Naive thymus-derived CD4-positive, alpha-beta T cell (primary cell): ENCODE results near the gene ZFYVE28. TPM values are rescaled to one million over a fixed set of nuclear protein-coding genes. Genes with fewer than 3 reads are reported as not detected.

ENCODE experiments used
- ATAC-seq: fragments of 150-1000 bp; cut with Tn5 transposase; 2 replicates; pipeline ENCODE4 v1.10.0; 2021; ENCODE audit warnings: mild to moderate bottlenecking, moderate library complexity
- CTCF ChIA-PET: fragments of 350-600 bp; sonication (Branson Sonifier 250); formaldehyde crosslinking; loops from one replicate; lab custom pipeline; 2021; ENCODE audit warnings: antibody characterized with exemption; lab: Charles Lee
- POLR2A ChIA-PET: fragments of 350-600 bp; sonication (Branson Sonifier 250); formaldehyde crosslinking; loops from one replicate; lab custom pipeline; 2021; ENCODE audit warnings: antibody characterized with exemption, inconsistent platforms; lab: Charles Lee
- DNase-seq, 9 donors: peaks; one replicate each; pipeline versions ENCODE4 v3.0.0 to v3.0.0-alpha.2; 2020 to 2022; ENCODE audit warnings: mixed read lengths in 1 of 9
- H3K27ac ChIP-seq: one replicate; pipeline ENCODE4 v1.7.0; 2013; ENCODE audit warnings: mild to moderate bottlenecking, low read depth, low read length, moderate library complexity
- H3K27me3 ChIP-seq, 2 donors: one replicate each; pipeline ENCODE4 v1.7.0; 2013; ENCODE audit warnings: low read length in 2 of 2, mild to moderate bottlenecking in 2 of 2, moderate library complexity in 2 of 2; ENCODE audit not compliant: control insufficient read depth in 2 of 2, insufficient read depth in 2 of 2
- H3K36me3 ChIP-seq, 3 experiments: 1 replicate in 2 of 3; 2 replicates in 1 of 3; pipeline ENCODE4 v1.7.0; 2013; ENCODE audit warnings: low read length in 3 of 3, mild to moderate bottlenecking in 3 of 3, moderate library complexity in 1 of 3; ENCODE audit not compliant: insufficient read depth in 3 of 3, control insufficient read depth in 2 of 3
- H3K4me1 ChIP-seq, 2 donors: one replicate each; pipeline ENCODE4 v1.7.0; 2013; ENCODE audit warnings: low read length in 2 of 2, mild to moderate bottlenecking in 2 of 2, moderate library complexity in 1 of 2; ENCODE audit not compliant: control insufficient read depth in 2 of 2, insufficient read depth in 2 of 2
- H3K4me3 ChIP-seq: 2 replicates; pipeline ENCODE4 v1.7.0; 2013; ENCODE audit warnings: mild to moderate bottlenecking, low read length
- H3K9me3 ChIP-seq, 3 experiments: 1 replicate in 2 of 3; 2 replicates in 1 of 3; pipeline ENCODE4 v1.7.0; 2013; ENCODE audit warnings: low read length in 3 of 3; ENCODE audit not compliant: control insufficient read depth in 2 of 3
- H3K27ac Mint-ChIP-seq, 9 donors: one replicate each; pipeline ENCODE4 v1.8.0; 2020 to 2022; ENCODE audit warnings: mixed read lengths in 9 of 9, mild to moderate bottlenecking in 8 of 9, moderate library complexity in 5 of 9, inconsistent platforms in 2 of 9
- H3K27me3 Mint-ChIP-seq, 5 donors: one replicate each; pipeline ENCODE4 v1.8.0; 2021 to 2022; ENCODE audit warnings: mixed read lengths in 5 of 5, mild to moderate bottlenecking in 1 of 5
- H3K36me3 Mint-ChIP-seq, 5 donors: one replicate each; pipeline ENCODE4 v1.8.0; 2020 to 2022; ENCODE audit warnings: mixed read lengths in 5 of 5, mild to moderate bottlenecking in 3 of 5, inconsistent platforms in 1 of 5
- H3K4me1 Mint-ChIP-seq, 7 donors: one replicate each; pipeline ENCODE4 v1.8.0; 2020 to 2022; ENCODE audit warnings: mixed read lengths in 7 of 7, mild to moderate bottlenecking in 3 of 7, inconsistent platforms in 1 of 7
- H3K4me3 Mint-ChIP-seq, 10 donors: one replicate each; pipeline ENCODE4 v1.8.0; 2020 to 2022; ENCODE audit warnings: mild to moderate bottlenecking in 10 of 10, mixed read lengths in 10 of 10, moderate library complexity in 6 of 10, inconsistent platforms in 2 of 10
- H3K9me3 Mint-ChIP-seq, 11 donors: one replicate each; pipeline ENCODE4 v1.8.0; 2020 to 2022; ENCODE audit warnings: mixed read lengths in 11 of 11, mild to moderate bottlenecking in 4 of 11, inconsistent platforms in 1 of 11, moderate library complexity in 1 of 11
- intact Hi-C, 2 donors: fragments of 100-400 bp; cut with micrococcal nuclease; formaldehyde crosslinking; loops; one replicate each; pipeline ENCODE4 v1.15.1; 2023
- polyA plus RNA-seq, 2 donors: library from polyadenylated mRNA; unstranded; fragments of 300-500 nt; fragmentation: Illumina TruSeq; gene quantifications; one replicate each; pipeline ENCODE4 v1.2.3, GENCODE V29; 2021
- total RNA-seq, 6 experiments: library from RNA in 5 of 6; stranded (reverse) in 5 of 6; gene quantifications; 1 replicate in 5 of 6; 2 replicates in 1 of 6; pipeline ENCODE4 v1.2.3 and lab custom pipeline; 2021 to 2026

ZFYVE28 gene
- total and polyA plus RNA-seq, 7 experiments from 2014 or later, result 6.1 to 26.5 (median 15.9) TPM

DNA sequence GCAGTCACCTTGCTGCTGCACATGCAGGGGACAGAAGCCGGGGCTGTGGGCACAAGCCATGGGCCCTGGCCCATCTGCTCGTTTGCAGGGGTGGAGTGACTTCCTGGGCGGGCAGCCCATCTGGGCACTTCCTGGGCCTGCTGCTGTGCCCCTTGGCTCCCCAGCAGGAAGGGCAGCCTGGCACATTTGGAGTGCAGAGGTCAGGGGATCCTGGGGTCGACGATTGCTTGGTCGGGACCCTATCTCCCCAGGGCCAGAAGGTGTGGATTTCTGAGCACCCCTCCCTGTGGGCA lies 145.7 kb downstream of the ZFYVE28 start:
- no peaks in the 10 kb centered on the region for H3K4me1 ChIP-seq
- no peak for DNase-seq
- ChIA-PET CTCF (no interaction called here), POLR2A (interaction anchor here (1.1 kb wide), 1 partner anchor 10 kb away, joined by 3 read pairs; no protein-coding TSS in a partner anchor)
- Mint-ChIP-seq H3K36me3 (peaks cover 0 to 8% (median 3%) of the 10 kb centered on the region in 5 donors), H3K4me3 (no peak overlapping the region), H3K27me3 (no peaks in the 10 kb centered on the region), H3K4me1 (peaks cover 0 to 4% (median 0%) of the 10 kb centered on the region in 7 donors), H3K27ac (no peak overlapping the region), H3K9me3 (peaks cover 0 to 1% (median 0%) of the 10 kb centered on the region in 11 donors)
- ATAC-seq, result no peak
- no peaks in the 10 kb centered on the region for H3K27me3 ChIP-seq
- H3K4me3 ChIP-seq, result no peak overlapping the region
- no peaks in the 10 kb centered on the region for H3K9me3 ChIP-seq
- intact Hi-C loops, result no loop called here
- no peak overlapping the region for H3K27ac ChIP-seq
- no peaks in the 10 kb centered on the region for H3K36me3 ChIP-seq

DNA sequence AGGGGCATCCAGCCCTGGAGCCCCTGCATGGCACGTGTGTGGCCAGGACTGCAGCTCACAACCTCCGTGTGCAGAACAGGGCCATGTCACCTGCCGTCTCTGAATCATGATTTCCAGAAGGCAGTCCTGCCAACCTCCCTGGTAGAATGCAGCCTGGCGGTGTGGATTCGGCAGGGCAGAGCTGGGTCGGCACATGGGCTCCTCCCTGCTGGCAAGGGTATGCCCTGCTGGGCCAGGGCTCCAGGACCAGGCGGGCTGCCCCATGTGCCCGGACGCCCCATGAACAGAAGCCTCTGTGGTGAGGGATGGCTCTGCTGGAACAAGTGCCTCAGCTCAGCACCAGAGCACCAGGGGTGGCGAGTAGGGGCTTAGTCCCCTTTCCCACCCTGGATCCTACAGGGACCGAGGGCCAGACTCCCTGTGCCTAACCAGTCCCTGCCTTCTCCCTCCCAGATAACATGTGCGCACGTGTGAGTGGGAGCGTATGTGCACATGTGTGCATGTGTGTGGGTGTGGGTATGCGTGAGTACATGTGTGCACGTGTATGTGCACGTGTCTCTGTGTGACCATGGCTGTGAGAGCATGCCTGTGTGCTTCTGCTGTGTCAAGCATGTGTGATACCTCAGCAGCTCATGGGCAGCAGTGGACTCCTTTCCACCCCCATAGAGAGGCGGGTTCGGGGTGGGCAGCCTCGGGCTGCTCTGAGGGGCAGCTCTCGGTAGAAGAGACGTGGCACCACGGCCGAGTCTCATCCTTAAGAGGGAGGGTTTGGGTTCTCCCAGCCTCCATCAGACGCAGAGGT lies 146.2 kb downstream of the ZFYVE28 start:
- no peak overlapping the region for H3K4me3 ChIP-seq
- Mint-ChIP-seq H3K36me3 (peaks cover 0 to 8% (median 3%) of the 10 kb centered on the region in 5 donors), H3K4me1 (peaks cover 0 to 4% (median 0%) of the 10 kb centered on the region in 7 donors), H3K27me3 (no peaks in the 10 kb centered on the region), H3K9me3 (peaks cover 0 to 1% (median 0%) of the 10 kb centered on the region in 11 donors), H3K4me3 (no peak overlapping the region), H3K27ac (peak overlapping the region in 1 of 9 donors; percentile 70)
- intact Hi-C loops, result no loop called here
- ChIA-PET CTCF (no interaction called here), POLR2A (interaction anchor here (1.1 to 1.9 kb wide), 2 partner anchors 9 to 10 kb away, joined by 3 to 4 read pairs; partner anchors contain the start of gene MXD4)
- no peak overlapping the region for H3K27ac ChIP-seq
- H3K4me1 ChIP-seq, result no peaks in the 10 kb centered on the region
- no peaks in the 10 kb centered on the region for H3K36me3 ChIP-seq
- H3K27me3 ChIP-seq, result no peaks in the 10 kb centered on the region
- H3K9me3 ChIP-seq, result no peaks in the 10 kb centered on the region
- ATAC-seq (no peak), DNase-seq (no peak)

DNA sequence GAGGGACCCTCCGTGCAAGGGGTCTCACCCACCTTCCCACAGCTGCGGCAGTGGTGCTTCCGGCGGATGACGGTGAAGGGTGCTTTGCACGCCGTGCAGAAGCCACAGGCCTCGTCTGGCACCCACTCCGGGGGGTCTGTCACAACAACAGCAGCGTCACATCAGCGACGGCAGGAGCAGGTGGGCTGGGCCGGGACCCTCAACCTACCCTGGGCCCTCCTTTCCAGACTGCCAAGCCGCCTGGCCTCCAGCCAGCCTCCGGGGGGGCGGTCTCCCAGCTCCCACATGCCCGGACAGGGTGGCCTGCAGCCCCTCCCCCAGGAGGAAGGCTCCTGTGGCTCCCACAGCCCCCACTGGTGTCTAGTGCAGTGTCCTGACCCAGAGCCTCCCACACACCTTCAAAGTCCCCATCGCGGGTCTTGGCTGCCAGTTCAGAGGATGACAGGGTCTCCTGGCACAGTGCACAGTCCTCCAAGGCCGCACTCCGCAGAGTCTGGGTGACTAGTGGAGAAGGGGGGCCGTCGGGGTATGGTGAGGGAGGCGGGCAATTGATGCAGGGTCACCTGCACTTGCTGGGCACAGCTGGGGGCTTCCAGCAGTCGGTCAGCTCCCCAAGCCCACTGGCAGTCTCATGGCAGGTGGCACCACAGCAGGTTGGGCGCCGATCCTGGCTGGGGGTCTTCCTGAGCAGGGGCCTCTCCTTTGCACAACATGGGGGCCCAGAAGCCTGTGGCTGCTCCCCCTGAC lies 147.0 kb downstream of the ZFYVE28 start:
- POLR2A ChIA-PET, result interaction anchor here (1.9 kb wide), 1 partner anchor 9 kb away, joined by 4 read pairs; the partner anchor contains the start of gene MXD4

DNA sequence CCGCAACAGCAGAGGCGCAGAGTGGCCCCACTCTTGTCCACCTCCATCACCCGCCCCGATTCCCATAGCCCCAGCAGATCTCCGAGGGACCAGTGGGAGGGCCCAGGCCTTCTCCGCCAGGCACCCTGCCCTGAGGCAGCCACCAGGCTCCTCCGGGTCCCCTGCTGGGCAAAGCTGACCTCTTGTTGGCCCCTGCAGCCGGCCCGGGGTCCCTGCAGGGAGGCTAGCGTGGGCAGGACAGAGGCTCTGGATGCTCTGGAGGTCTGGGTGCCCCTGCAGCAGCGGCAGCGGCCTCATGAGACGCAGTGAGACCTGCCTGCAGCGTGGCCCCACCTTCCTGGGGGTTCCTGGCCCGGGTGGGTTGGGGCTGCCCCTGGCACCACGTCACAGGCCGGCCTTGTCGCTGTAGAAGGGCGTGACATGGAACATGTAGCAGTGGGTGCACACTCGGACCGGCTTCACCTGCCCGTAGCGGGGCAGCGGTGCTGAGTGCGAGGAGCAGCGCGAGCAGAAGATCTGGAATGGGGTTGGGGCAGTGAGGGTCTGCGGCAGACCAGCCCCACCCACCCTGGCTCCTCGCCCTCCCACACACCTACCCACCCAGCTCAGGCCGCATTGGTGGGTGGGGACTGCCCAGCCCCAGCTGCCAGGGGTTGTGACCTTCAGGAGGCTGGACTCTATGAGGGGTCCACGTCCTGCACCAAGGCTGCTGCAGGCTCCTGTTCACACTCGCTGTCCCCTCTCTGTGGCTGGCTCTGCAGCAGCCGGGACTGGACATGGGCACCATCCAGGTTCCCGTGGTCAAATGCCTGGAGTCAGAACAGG lies 147.9 kb downstream of the ZFYVE28 start:
- ATAC-seq (no peak), DNase-seq (no peak)
- Mint-ChIP-seq H3K4me1 (peaks cover 0 to 4% (median 0%) of the 10 kb centered on the region in 7 donors), H3K27ac (peak overlapping the region in 1 of 9 donors; percentile 55), H3K27me3 (no peaks in the 10 kb centered on the region), H3K9me3 (peaks cover 0 to 1% (median 0%) of the 10 kb centered on the region in 11 donors), H3K4me3 (no peak overlapping the region), H3K36me3 (peaks cover 0 to 8% (median 3%) of the 10 kb centered on the region in 5 donors)
- Histone ChIP-seq H3K27me3 (no peaks in the 10 kb centered on the region), H3K9me3 (no peaks in the 10 kb centered on the region), H3K4me1 (no peaks in the 10 kb centered on the region), H3K36me3 (no peaks in the 10 kb centered on the region), H3K27ac (no peak overlapping the region), H3K4me3 (no peak overlapping the region)
- intact Hi-C loops, result no loop called here
- POLR2A ChIA-PET, result interaction anchor here (1.9 kb wide), 1 partner anchor 8 kb away, joined by 4 read pairs; the partner anchor contains the start of gene MXD4
- CTCF ChIA-PET, result no interaction called here

More for the DNA sequence above, 147.0 kb downstream of the ZFYVE28 start:
- no peaks in the 10 kb centered on the region for H3K27me3 Mint-ChIP-seq
- Histone ChIP-seq H3K36me3 (no peaks in the 10 kb centered on the region), H3K9me3 (no peaks in the 10 kb centered on the region), H3K27me3 (no peaks in the 10 kb centered on the region), H3K27ac (no peak overlapping the region), H3K4me3 (no peak overlapping the region), H3K4me1 (no peaks in the 10 kb centered on the region)
- intact Hi-C loops, result no loop called here
- no peak overlapping the region for H3K27ac Mint-ChIP-seq
- H3K4me1 Mint-ChIP-seq, result peaks cover 0 to 4% (median 0%) of the 10 kb centered on the region in 7 donors
- peaks cover 0 to 1% (median 0%) of the 10 kb centered on the region in 11 donors for H3K9me3 Mint-ChIP-seq
- ATAC-seq (no peak), DNase-seq (no peak)
- no peak overlapping the region for H3K4me3 Mint-ChIP-seq
- CTCF ChIA-PET, result no interaction called here
- peaks cover 0 to 8% (median 3%) of the 10 kb centered on the region in 5 donors for H3K36me3 Mint-ChIP-seq

DNA sequence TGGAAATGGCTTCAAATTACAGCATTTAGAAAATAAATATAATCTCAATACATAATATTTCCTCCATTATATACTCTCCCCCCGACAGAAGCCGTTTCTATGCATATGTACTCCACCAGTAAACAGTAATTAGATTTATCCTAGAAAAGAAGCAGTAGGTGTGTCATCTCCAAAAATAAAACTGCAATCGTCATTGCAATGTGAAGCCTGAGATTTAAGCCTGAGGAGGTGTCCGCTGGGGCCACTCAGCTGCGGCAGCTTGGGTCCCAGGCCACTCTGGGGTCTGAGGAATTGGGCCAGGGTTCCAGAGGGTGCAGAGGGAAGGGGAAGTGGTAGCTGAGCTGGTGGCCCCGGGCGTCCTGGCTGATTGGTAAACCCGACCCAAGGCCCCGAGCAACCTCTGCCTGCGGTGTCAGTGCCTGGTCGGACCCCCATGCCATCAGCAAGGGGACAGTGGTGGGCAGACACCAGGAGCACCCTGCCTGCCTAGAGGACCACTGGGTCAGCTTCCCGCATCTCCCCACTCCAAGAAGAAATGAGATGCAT lies 148.8 kb downstream of the ZFYVE28 start:
- no peak overlapping the region for H3K27ac Mint-ChIP-seq
- Histone ChIP-seq H3K27me3 (no peaks in the 10 kb centered on the region), H3K9me3 (no peaks in the 10 kb centered on the region), H3K4me1 (no peaks in the 10 kb centered on the region), H3K27ac (no peak overlapping the region), H3K36me3 (no peaks in the 10 kb centered on the region), H3K4me3 (no peak overlapping the region)
- CTCF ChIA-PET, result no interaction called here
- intact Hi-C loops, result no loop called here
- ATAC-seq (no peak), DNase-seq (no peak)
- H3K9me3 Mint-ChIP-seq, result peaks cover 0 to 1% (median 0%) of the 10 kb centered on the region in 11 donors
- no peak overlapping the region for H3K4me3 Mint-ChIP-seq
- H3K36me3 Mint-ChIP-seq, result peaks cover 0 to 8% (median 3%) of the 10 kb centered on the region in 5 donors
- peaks cover 0 to 4% (median 0%) of the 10 kb centered on the region in 7 donors for H3K4me1 Mint-ChIP-seq
- POLR2A ChIA-PET, result no interaction called here
- H3K27me3 Mint-ChIP-seq, result no peaks in the 10 kb centered on the region

DNA sequence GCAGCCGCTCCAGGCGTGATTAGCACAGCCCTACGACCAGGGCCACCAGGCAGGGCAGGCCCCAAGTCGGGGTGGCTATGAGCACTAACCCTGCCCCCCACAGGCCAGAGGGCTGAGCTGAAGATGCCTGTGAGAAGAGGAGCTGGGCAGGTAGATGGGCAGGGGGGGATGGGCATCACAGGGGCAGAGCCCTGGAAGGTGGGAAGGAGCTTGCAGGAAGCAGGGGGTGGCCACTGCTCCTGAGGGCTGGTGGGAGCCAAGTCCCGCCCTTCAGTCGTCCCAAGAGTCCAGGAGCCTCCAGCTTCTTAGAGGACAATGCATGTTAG lies 149.3 kb downstream of the ZFYVE28 start:
- Mint-ChIP-seq H3K4me1 (peaks cover 0 to 4% (median 0%) of the 10 kb centered on the region in 7 donors), H3K36me3 (peaks cover 0 to 8% (median 3%) of the 10 kb centered on the region in 5 donors), H3K9me3 (peaks cover 0 to 1% (median 0%) of the 10 kb centered on the region in 11 donors), H3K27me3 (no peaks in the 10 kb centered on the region), H3K4me3 (no peak overlapping the region), H3K27ac (no peak overlapping the region)
- CTCF ChIA-PET, result no interaction called here
- Histone ChIP-seq H3K4me1 (no peaks in the 10 kb centered on the region), H3K27ac (no peak overlapping the region), H3K9me3 (no peaks in the 10 kb centered on the region), H3K36me3 (no peaks in the 10 kb centered on the region), H3K4me3 (no peak overlapping the region), H3K27me3 (no peaks in the 10 kb centered on the region)
- intact Hi-C loops, result no loop called here
- POLR2A ChIA-PET, result no interaction called here
- no peak for DNase-seq
- no peak for ATAC-seq
